ENCODE results near the gene PACRG. TPM values are rescaled to one million over a fixed set of nuclear protein-coding genes. Genes with fewer than 3 reads are reported as not detected.

Gene PACRG
- polyA plus RNA-seq, 10 donors: 1.6 to 2.6 (median 2.4) TPM

DNA sequence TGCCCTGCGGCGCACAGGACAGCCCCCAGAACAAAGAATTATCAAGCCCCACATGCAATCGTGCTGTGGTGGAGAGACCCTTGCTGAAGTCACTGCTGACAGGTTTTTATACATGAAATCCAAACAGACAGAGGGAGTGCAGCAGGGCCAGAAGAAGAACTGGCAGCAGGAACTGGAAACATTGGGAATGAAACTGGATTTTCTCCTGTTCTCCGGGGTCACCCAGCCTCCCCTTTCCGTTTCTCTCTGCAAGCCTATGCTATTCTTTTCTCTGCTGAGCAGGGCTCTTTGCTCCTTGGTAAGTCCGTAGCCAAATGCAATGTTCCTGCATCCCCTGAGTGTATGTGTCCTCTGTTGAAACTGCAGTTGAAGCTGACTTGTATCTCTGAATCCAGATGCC lies 623.2 kb downstream of the PACRG start:
- DNase-seq: peak in 1 of 3 donors; percentile 43

DNA sequence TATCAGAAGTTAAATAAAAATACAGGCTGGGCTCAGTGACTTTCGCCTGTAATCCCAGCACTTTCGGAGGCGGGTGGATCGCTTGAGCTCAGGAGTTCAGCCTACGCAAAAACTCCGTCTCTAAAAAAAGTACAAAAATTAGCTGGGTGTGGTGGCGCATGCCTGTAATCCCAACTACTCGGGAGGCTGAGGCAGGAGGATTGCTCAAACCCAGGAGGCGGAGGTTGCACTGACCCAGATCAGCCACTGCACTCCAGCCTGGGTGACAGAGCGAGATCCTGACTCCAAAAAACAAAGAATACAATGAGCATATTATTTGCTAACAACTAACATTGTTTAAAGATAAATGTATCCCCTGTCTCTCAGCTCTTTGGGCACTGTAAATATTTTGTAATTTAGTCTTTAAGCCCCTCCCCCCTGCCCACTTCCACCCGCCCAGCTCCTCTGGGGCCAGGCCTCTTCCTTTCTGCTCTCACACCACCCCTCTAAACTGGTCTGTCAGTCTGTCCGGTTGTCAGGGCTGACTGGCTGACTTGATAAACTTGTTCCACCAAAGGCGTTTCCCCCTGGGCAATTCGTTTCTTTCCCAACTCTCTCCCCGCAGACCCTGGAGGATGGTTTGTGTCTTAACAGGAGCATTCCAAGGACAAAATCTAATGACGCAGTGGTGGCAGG lies 624.4 kb downstream of the PACRG start:
- no peak for DNase-seq

DNA sequence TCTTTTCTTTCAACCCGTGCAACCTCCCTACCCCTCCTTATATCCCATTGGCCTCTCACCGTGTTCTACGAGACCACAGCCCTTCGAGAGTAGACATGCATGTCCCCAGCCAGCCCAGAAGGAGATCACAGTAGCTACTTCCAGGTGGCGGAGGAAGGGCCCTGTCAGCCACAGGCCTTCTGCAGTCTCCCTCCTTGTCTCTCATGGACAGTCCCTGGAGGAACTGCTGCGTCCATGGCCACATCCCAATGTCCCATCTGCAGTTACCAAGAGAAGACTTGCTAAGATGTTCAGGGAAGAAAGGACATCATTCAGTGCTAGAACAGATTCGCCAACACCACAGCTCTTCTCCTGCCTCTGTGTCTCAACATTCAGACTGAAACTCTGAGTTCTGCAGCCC lies 625.2 kb downstream of the PACRG start:
- no peak for DNase-seq

DNA sequence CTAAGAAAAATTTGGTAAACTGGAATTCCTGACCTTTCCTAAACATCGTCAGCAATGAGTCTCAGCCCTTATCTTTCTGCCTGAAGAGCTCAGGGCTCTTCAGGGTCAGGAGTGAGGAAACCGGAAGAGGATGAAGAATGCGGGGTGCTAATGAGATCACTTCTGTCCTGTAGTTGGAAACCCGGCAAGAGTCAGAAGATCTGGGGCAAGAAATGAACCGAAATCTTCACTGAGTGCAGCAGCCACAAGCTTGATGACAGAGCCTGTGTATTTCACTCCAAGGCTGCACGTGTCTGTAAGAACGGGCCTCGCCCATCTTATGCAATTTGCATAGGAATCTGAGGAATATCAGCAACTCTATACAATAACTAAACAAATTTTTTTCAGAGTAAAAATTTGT lies 626.3 kb downstream of the PACRG start:
- DNase-seq: peak in 1 of 3 donors; percentile 61

DNA sequence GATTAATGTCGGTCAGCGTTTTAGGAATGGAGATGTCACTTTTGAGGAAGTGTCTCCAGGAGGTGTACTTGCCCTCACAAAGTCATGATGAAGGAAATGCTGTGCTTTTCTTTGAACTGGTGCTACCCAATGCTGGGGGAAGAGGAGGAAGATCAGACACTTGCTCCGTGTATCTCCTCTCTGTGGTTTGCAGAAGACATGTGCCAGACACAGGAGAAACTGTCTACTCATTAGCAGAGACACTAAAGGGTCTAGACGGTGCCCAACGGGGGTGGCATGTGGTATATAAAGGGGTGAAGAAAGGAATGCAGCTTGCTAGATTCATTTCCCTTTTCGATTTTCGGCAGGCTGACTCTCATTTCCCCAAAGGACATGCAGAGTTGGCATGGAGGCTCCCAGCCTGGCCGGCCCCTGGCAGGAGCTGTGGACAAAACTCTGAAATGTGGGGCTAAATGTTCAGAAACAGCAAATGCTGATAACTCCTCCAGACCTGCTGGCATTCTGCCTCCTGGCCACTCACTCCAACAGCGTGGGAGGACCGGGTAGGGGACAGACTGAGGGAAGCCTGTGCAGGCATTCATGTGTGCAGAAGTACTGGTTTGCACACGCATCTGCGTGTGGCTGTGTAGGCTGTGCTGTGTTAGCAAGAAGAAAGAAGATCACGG lies 627.1 kb downstream of the PACRG start:
- peak; percentile 23 to 86 (median 64) for DNase-seq

GRCh38 chr6:163355426-163355991 lies 627.7 kb downstream of the PACRG start:
- peak; percentile 53 to 85 (median 55) for DNase-seq

DNA sequence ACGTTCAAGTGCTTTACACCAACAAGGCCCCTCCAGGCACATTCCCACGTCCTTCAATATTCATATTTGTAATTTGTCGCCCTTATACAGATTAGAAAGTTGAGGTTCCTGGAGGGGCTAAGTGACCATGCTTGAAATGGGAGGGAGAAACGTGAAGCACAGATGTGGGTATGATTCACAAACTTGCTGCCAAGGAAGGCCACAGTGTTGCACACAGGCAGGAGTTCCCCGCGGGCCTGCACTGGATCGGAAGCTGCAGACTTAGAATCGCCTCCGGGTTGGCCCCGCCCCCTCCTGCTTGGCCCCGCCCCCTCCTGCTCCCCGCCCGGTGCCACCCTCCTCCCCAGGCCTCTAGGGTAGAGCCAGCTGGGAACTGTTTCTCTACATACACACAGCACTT lies 628.5 kb downstream of the PACRG start:
- peak in 2 of 3 donors; percentile 48 to 51 for DNase-seq

GRCh38 chr6:163356743-163357142 lies 629.0 kb downstream of the PACRG start:
- no peak for DNase-seq

- DNase-seq: no peak
These were observed 636.9 kb downstream of the PACRG start for GRCh38 chr6:163364641-163365040.

Other genes starting within 250 kb of the PACRG start
- gene PRKN, start 208 bp upstream of the PACRG start, polyA plus RNA-seq (ENCODE audit: insufficient read length in 10 of 10): 1 to 10 TPM; 2.5 to 6.4 (median 3.6) TPM